ENCODE results near the gene RNF224. TPM values are rescaled to one million over a fixed set of nuclear protein-coding genes. Genes with fewer than 3 reads are reported as not detected.

Gene RNF224
- total and polyA plus RNA-seq, 2 of the 13 experiments (the other 11 are each of a cell fraction or from before 2014, with no cell fraction given): 0.09 TPM; not detected in 1

DNA sequence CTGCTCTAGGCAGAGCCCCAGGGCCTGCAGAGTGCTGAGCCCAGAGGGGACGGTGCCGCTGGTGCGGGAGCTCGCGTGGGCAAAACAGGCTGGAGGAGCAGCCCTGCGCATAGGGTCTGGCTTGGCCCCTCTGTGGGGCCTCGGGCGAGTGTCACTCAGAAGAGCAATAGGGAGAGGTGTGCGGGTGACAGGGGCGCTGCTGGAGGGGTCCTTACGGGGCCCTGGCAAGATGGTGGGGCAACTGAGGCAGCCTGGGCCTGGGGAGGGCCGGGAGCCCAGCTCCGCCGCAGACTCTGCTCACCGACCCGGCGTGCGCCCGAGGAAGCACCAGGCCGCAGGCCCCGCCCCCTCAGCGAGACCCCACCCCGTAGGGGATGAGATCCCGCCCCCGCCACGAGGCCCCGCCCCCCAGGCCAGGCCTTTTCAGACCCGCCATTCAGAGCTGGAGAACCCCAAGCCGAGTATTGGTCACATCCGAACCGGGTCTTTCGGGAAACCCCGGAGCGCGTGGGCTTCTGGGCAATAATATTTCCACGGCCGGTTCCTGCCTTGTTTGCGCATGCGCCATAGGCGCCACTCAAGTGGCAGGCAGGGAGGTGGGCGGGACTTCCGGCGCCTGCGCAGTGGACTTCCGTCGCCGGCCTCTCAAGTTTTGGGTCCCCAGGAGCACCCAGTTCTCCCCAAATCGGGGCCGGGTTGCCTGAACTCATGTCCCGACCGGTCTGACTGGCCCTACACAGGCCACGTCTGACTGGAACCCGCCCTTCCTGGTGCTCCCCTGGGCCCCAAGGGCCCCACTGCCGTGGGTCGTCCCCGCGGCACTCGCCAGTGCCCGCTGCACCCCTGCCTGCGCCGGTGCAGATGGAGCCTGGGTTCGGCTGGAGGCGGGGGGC lies 4.0 kb upstream of the RNF224 start (continued):
- TF ChIP-seq, protein P1, sequence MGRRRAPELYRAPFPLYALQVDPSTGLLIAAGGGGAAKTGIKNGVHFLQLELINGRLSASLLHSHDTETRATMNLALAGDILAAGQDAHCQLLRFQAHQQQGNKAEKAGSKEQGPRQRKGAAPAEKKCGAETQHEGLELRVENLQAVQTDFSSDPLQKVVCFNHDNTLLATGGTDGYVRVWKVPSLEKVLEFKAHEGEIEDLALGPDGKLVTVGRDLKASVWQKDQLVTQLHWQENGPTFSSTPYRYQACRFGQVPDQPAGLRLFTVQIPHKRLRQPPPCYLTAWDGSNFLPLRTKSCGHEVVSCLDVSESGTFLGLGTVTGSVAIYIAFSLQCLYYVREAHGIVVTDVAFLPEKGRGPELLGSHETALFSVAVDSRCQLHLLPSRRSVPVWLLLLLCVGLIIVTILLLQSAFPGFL (CRISPR knock-in tag; IDR thresholded peaks at IDR 0.05): no peak
- TF ChIP-seq RARA (CRISPR knock-in tag; IDR thresholded peaks at IDR 0.05) (0 out of 2 replicates have a peak, but pooled peaks have one; percentile 2), ZNF567 (CRISPR knock-in tag; IDR thresholded peaks at IDR 0.05; ENCODE audit: borderline replicate concordance) (0 out of 2 replicates have a peak, but pooled peaks have one; percentile 18), ZNF530 (CRISPR knock-in tag; IDR thresholded peaks at IDR 0.05; ENCODE audit: low read depth) (no peak), ZFYVE20 (CRISPR knock-in tag; IDR thresholded peaks at IDR 0.05; ENCODE audit: borderline replicate concordance, low read depth) (no peak), SOX6 (IDR thresholded peaks at IDR 0.05) (no peak), SOX6 (CRISPR knock-in tag; IDR thresholded peaks at IDR 0.05) (no peak), TGIF2 (CRISPR knock-in tag; IDR thresholded peaks at IDR 0.05) (no peak), CHCHD3 (CRISPR knock-in tag; IDR thresholded peaks at IDR 0.05) (no peak), RXRB (CRISPR knock-in tag; IDR thresholded peaks at IDR 0.05; ENCODE audit: borderline replicate concordance) (peak; percentile 15; the same call in 1 of the 2 replicates), ZNF713 (CRISPR knock-in tag; IDR thresholded peaks at IDR 0.05) (no peak), KMT2B (CRISPR knock-in tag; IDR thresholded peaks at IDR 0.05) (0 out of 2 replicates have a peak, but pooled peaks have one; percentile 17), ESRRA (CRISPR knock-in tag; IDR thresholded peaks at IDR 0.05; ENCODE audit: low read depth) (0 out of 2 replicates have a peak, but pooled peaks have one; percentile 44), MAFG (CRISPR knock-in tag; IDR thresholded peaks at IDR 0.05) (no peak), FOXJ3 (CRISPR knock-in tag; IDR thresholded peaks at IDR 0.05; ENCODE audit: borderline replicate concordance) (no peak), JUNB (CRISPR knock-in tag; IDR thresholded peaks at IDR 0.05; ENCODE audit: borderline replicate concordance) (no peak), PCBP2 (optimal IDR thresholded peaks at IDR 0.05; ENCODE audit: low read depth, low read length, poor library complexity, severe bottlenecking) (no peak), ZNF737 (CRISPR knock-in tag; IDR thresholded peaks at IDR 0.05; ENCODE audit: borderline replicate concordance) (no peak), ATRX (CRISPR knock-in tag; IDR thresholded peaks at IDR 0.05; ENCODE audit: borderline replicate concordance) (no peak), PCBP1 (IDR thresholded peaks at IDR 0.05; ENCODE audit: borderline replicate concordance, low read depth, low read length) (no peak), ZNF614 (CRISPR knock-in tag; IDR thresholded peaks at IDR 0.05; ENCODE audit: borderline replicate concordance) (no peak)
- TF ChIP-seq, protein P2, sequence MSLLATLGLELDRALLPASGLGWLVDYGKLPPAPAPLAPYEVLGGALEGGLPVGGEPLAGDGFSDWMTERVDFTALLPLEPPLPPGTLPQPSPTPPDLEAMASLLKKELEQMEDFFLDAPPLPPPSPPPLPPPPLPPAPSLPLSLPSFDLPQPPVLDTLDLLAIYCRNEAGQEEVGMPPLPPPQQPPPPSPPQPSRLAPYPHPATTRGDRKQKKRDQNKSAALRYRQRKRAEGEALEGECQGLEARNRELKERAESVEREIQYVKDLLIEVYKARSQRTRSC (CRISPR knock-in tag; IDR thresholded peaks at IDR 0.05; ENCODE audit: low read depth): no peak; the same call in 1 of the 2 replicates
- TF ChIP-seq, protein P3, sequence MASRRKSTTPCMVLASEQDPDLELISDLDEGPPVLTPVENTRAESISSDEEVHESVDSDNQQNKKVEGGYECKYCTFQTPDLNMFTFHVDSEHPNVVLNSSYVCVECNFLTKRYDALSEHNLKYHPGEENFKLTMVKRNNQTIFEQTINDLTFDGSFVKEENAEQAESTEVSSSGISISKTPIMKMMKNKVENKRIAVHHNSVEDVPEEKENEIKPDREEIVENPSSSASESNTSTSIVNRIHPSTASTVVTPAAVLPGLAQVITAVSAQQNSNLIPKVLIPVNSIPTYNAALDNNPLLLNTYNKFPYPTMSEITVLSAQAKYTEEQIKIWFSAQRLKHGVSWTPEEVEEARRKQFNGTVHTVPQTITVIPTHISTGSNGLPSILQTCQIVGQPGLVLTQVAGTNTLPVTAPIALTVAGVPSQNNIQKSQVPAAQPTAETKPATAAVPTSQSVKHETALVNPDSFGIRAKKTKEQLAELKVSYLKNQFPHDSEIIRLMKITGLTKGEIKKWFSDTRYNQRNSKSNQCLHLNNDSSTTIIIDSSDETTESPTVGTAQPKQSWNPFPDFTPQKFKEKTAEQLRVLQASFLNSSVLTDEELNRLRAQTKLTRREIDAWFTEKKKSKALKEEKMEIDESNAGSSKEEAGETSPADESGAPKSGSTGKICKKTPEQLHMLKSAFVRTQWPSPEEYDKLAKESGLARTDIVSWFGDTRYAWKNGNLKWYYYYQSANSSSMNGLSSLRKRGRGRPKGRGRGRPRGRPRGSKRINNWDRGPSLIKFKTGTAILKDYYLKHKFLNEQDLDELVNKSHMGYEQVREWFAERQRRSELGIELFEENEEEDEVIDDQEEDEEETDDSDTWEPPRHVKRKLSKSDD (CRISPR knock-in tag; IDR thresholded peaks at IDR 0.05; ENCODE audit: low read depth): no peak
- TF ChIP-seq, protein P4, sequence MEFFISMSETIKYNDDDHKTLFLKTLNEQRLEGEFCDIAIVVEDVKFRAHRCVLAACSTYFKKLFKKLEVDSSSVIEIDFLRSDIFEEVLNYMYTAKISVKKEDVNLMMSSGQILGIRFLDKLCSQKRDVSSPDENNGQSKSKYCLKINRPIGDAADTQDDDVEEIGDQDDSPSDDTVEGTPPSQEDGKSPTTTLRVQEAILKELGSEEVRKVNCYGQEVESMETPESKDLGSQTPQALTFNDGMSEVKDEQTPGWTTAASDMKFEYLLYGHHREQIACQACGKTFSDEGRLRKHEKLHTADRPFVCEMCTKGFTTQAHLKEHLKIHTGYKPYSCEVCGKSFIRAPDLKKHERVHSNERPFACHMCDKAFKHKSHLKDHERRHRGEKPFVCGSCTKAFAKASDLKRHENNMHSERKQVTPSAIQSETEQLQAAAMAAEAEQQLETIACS (CRISPR knock-in tag; IDR thresholded peaks at IDR 0.05): no peak
